HG03378 (cell line): ENCODE data around the gene DAB2.
"Not testable (repeated sequence)": the region's sequence is repeated elsewhere in the genome, so short reads cannot be mapped to it uniquely, and the experiment has no call there.

Source experiments
- ATAC-seq: cut with Tn5 transposase; IDR thresholded peaks from one replicate; pipeline ENCODE4 v1.9.1; 2021; ENCODE audit warnings: mild to moderate bottlenecking, moderate library complexity; ENCODE audit not compliant: unreplicated experiment

DAB2 gene

GRCh38 chr5:39422728-39423285 is 2.0 kb downstream of the DAB2 start:
- no peak for ATAC-seq

- ATAC-seq, result no peak
These were observed 2.7 kb downstream of the DAB2 start for GRCh38 chr5:39422036-39422606.

- no peak for ATAC-seq
These were observed 4.2 kb downstream of the DAB2 start for GRCh38 chr5:39420482-39421145.

DNA sequence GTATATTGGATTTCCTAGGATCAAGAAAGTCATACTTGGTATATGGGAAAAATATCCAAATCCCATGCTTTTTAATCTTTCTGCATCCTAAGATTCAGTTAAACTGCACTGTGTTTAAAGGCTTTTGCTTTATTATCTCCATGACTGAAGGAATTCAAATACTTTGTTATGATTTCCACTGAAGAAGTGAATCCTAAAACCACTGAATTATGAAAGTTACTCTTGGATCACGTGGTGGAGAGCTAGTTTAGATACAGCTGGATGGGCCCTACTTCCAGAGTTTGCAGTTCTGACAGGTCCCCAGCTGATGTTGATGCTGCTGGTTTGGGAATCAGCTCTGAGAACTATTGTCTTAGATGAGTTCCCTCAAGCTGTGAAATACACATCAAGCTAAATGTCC is 5.0 kb downstream of the DAB2 start:
- ATAC-seq, result no peak

DNA sequence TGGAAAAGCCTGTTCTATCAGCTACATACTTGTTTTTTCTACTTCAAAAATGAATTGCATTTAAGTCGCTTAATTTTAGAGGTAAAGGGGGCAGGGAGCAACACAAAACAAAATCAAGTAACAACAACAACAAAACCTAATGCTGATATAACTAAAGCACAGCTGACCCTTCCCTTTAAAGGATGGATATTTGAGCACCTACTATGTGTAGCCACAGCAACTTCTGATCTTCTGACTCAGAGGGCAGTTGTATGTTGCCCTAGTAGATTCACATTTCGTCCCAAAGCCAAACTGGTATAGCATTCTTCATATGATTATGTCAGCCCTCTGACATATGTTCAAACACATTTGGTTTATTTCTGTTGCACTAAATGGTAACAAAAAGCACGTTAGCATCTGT is 6.8 kb downstream of the DAB2 start:
- no peak for ATAC-seq

DNA sequence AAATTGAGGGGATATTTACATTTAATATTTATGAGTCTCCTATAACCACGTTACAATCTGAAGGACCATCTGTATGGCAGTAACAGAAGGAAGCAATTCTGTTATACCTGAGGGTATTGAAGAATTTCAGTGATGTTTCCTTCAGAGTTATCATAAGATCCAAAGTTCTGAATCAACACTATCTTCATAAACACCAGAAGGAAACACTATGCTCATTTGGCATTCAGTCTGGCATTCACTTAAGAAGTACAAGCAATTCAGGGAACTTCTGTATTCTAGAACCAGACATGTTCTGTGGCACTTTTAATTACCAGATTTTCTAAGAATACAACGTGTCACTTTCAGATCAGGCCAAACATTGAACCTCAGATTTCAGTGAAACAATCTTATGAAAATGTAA is 9.6 kb downstream of the DAB2 start:
- no peak for ATAC-seq

DNA sequence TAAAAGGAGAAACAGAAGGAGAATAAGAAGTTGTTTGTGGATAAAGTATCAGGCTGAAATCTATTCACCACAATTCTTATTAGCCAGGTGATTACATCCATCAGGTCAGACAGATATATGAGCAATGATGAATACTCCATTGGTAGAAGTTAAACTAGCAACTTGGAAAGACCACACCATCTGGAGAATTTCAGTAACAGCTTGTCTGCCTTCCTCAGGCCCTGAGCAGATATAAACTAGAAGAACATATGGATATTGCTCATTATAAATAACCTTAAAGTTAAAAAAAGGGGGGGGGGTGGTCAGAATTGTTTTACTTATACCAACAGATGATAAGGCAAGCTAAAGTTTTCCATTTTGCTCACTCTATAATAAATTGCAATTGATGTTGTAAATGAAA is 10.4 kb downstream of the DAB2 start:
- ATAC-seq, result no peak

- no peak for ATAC-seq
These were observed 11.0 kb downstream of the DAB2 start for GRCh38 chr5:39413771-39414170.

- ATAC-seq, result no peak
These were observed 11.9 kb downstream of the DAB2 start for GRCh38 chr5:39412721-39413394.

DNA sequence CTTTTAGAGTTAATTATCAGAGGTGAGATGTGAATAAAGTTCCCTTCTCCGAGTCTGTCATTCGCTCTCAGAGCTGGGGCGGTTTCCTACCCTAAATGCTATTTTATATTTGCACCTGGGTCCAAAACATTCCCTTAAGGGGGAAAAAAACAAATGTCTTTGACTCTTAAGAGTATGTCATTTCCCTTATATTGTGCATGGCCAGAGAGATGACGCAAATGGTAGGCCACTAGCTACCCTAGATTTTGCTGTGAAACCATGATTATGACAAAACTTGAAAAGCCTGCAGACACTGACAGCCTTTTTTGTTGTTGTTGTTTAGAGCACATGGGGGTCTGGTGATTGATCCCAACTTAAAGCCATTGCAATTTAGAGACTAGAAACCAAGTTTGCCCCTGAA is 12.8 kb downstream of the DAB2 start:
- ATAC-seq, result no peak

GRCh38 chr5:39411061-39411460 is 13.7 kb downstream of the DAB2 start:
- no peak for ATAC-seq

DNA sequence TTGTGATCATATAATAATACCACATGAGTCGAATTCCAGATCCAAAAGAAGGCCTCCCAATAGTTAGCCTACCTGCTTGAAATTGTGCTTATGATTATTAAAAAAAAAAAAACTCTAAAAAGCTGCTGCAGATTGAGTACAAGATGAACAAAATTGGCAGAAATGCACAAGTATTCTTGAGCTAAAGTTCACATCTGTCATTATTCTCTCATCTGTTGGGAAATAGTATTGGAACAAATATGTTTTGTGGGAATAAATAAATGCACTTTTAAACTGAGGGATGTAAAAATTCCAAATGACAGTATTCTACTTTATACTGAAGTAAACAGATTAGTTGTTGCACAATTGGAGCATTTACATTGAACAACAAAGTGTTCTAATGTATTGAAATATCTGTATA is 15.7 kb downstream of the DAB2 start:
- no peak for ATAC-seq

GRCh38 chr5:39405083-39405843 is 19.5 kb downstream of the DAB2 start:
- no peak for ATAC-seq

DNA sequence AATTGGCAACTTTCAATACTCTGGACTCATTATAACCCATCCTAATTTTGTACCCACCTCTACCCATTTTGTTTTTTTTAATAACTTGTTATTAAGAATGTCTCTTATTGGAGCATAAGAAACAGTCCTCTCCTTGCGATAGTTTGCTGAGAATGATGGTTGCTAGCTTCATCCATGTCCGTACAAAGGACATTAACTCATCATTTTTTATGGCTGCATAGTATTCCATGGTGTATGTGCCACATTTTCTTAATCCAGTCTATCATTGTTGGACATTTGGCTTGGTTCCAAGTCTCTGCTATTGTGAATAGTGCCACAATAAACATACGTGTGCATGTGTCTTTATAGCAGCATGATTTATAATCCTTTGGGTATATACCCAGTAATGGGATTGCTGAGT is 21.0 kb downstream of the DAB2 start:
- ATAC-seq, result not testable (repeated sequence)

DNA sequence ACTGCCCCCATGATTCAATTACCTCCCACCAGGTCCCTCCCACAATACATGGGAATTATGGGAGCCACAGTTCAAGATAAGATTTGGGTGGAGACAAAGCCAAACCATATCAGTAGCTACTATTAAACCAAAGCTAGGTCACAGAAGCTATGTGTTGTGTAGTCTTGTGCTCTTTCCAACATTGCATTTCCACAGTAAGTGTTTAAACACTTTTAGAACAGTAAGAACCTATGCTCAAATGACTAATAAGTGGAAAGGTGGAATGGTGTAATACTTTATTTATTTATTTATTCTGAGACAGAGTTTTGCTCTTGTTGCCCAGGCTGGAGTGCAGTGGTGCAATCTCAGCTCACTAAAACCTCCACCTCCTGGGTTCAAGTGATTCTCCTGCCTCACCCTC is 22.6 kb downstream of the DAB2 start:
- ATAC-seq, result not testable (repeated sequence)

DNA sequence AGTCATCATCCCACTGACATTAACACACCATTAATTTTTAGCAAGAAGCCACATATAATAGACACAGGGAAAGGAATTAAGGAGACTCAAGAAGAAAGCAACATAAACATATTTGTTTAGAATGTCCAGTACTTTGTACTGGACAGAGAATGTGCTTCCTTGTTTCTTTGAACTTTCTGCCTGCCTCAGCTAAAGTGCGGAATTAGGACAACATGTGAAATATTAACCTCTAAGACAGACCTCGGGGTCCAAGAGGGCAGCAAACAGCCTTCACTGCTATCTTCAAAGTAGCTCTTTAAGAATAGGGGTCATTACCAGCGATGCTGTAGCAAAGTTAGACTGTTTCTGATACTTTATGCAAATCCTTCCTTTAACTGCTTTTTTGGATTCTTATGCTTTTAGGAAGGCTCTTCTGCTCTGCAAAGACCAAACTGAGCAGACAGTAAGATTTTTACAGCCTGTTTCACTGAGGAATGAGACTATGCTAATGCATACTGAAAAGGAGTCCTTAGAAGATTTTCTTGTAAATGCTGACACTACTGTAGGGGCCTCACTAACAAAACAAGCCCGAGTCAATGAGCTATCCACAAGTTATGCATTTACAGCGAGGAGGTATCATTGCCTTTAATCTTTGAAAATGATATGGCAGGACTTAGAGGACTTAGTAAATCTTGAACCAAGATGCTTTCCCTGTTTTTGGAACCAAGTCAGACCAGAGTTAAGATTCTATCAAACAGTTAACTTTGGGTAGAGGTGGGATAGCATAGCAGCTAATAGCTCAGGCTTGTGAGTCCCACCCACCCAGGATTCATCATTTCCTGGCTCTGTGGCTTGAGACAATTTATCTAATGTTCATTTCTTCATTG is 23.8 kb downstream of the DAB2 start:
- no peak for ATAC-seq

GRCh38 chr5:39399135-39400036 is 25.4 kb downstream of the DAB2 start:
- no peak for ATAC-seq

DNA sequence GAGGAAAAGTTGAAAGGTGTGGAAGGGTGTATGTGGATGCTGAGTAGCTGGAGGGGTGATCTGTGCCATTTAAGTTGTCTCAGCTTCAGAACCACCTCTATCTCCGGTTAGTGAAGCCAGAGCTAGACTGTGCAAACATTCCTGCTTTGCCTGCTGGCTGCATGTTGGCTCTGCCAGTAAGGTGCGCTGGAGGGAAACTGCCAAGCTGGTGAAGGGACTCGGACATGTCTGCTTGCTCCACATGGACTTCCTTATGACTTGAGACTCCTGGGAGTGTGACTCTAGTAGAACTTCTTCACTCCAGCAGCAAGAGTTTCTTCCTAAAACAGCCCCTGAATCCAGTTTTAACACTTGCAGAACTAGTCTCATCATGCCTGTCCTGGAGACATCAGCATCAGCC is 27.9 kb downstream of the DAB2 start:
- ATAC-seq, result no peak

GRCh38 chr5:39395521-39395920 is 29.3 kb downstream of the DAB2 start:
- no peak for ATAC-seq
